HG03565 (cell line): ENCODE data around the gene TMTC3.

Experiments used
- ATAC-seq: cut with Tn5 transposase; IDR thresholded peaks from one replicate; pipeline ENCODE4 v1.9.1; 2021; ENCODE audit warnings: mild to moderate bottlenecking, moderate library complexity; ENCODE audit not compliant: unreplicated experiment

Gene TMTC3

GRCh38 chr12:88219861-88220260 lies 77.8 kb downstream of the TMTC3 start:
- no peak for ATAC-seq

DNA sequence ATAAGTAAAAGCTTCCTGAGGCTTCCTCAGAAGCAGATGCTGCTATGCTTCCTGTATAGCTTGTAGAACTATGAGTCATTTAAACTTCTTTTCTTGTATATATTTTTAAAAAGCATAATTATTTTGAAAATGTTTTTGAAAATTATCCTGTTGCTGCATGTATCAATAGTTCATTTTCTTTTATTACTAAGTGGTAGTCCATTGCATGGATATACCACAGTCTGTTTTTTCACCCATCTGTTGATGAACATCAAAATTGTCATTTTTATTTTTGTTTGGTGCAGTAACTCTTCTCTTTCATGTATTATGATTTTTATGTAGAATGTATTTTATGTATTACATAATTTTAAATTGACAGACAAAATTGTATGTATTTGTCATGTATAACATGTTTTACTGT lies 81.4 kb downstream of the TMTC3 start:
- no peak for ATAC-seq

DNA sequence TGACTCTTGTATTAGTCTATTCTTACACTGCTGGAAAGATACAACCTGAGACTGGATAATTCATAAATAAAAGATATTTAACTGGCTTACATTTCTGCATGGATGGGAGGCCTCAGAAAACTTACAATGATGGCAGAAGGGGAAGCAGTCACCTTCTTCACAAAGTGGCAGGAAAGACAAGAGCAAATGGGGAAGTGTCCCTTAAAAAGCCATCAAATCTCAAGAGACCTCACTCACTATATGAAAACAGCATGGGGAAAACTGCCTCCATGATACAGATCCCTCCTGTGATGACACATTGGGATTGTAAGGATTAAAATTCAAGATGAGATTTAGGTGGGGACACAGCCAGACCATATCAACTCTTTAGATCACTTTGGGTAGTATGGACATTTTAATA lies 83.7 kb downstream of the TMTC3 start:
- no peak for ATAC-seq

DNA sequence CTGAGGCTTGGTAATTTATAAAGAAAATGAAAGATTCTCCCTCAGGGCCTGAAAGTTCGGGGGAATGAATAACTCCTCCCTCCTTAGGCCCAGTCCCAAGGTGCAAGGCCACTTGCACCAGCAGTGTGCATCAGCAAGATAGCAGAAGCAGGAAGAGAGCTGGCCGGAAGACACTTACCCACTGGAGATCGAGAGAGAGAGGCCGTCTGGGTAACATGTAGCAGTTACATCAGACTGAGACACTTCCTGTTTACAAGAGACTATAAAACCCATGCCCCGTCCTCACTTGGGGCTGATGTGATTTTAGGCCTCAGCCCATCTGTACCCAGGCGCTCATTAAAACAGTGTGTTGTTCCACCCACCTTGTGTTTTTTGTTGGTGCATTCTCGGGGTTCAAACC lies 85.2 kb downstream of the TMTC3 start:
- no peak for ATAC-seq

GRCh38 chr12:88227871-88228270 lies 85.8 kb downstream of the TMTC3 start:
- no peak for ATAC-seq

DNA sequence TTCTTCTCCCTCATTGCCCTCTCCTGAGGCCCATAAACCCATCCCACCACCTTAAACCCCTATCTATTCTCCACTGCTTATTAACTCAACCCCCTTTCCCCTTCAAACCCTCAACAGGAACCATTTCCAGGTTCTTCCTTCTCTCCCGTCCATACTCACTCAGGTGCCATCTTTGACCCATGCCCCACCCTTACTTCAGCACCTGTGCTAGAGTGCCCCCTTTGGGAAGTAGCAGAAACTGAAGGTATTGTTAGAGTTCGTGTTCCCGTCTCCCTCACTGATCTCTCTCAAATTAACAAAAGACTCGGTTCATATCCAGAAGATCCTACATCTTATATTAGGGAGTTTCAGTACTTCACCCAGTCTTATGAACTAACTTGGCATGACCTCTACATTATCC lies 86.6 kb downstream of the TMTC3 start:
- ATAC-seq: no peak

- ATAC-seq: no peak
Measured at GRCh38 chr12:88230271-88230670, 88.2 kb downstream of the TMTC3 start.

- no peak for ATAC-seq
Measured at GRCh38 chr12:88235183-88235833, 93.2 kb downstream of the TMTC3 start.

GRCh38 chr12:88237954-88238353 lies 95.8 kb downstream of the TMTC3 start:
- peak; percentile 79 for ATAC-seq

GRCh38 chr12:88238406-88238805 lies 96.3 kb downstream of the TMTC3 start:
- no peak for ATAC-seq

GRCh38 chr12:88241862-88242570 lies 99.9 kb downstream of the TMTC3 start:
- peak; percentile 53 for ATAC-seq

GRCh38 chr12:88242571-88242925 lies 100.4 kb downstream of the TMTC3 start:
- ATAC-seq: peak; percentile 11

GRCh38 chr12:88242939-88243338 lies 100.8 kb downstream of the TMTC3 start:
- no peak for ATAC-seq

GRCh38 chr12:88243982-88244381 lies 101.9 kb downstream of the TMTC3 start:
- ATAC-seq: no peak

DNA sequence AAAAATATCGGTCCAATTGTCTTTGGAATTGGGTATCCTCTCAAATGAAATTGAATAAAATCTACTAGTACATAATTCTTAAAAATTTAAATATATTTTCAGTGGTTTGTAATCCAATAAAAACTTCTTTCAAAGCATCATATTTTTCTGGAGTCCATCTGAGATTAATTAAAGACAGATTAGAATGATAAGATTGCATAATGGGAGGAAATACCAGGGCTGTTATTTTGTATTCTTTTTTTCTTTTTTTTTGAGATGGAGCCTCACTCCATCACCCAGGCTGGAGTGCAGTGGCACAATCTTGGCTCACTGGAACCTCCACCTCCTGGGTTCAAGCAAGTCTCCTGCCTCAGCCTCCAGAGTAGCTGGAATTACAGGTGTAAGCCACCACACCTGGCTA lies 103.8 kb downstream of the TMTC3 start:
- ATAC-seq: no peak

DNA sequence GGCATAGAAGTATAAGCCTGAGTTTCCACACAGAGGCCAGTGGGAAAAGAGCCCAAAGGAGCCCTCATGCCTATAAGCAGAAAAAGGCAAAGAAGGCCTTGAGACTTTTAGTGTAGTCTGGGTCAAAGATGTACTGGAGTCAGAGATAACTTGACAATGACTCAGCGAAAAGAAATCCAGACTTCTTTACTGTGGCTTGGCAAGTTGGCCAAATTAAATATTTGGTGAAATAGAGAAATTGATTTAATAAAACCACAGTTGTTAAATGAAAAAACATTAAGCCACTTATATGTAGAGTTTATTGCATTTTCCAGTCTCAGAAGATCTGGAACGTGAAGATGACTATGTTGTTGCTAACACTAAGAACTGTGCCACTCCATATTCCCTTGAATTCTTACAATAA lies 105.1 kb downstream of the TMTC3 start:
- no peak for ATAC-seq

DNA sequence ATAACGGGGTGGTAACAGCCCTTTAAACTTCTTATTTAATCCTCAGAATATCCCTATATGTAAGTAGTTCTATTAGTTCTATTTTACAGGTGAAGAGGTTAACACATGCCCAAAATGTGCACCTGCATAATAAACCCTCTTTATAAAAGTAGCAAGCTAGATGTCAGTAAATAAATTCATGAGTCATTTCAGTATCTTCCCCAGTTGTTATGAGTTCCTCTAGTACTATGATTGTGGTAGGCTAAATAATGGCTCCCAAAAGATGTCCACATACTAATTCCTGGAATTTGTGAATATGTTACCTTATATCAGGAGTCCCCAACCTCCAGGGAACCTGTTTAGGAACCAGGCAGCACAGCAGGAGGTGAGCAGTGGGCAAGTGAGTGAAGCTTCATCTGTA lies 106.5 kb downstream of the TMTC3 start:
- ATAC-seq: no peak
